NB4 (cell line): Measurements from ENCODE around the gene HECW1.

Experiments used
- POLR2A ChIP-seq: IDR thresholded peaks from 2 replicates; pipeline ENCODE4 v1.6.1; 2011; ENCODE audit warnings: mild to moderate bottlenecking; ENCODE audit not compliant: insufficient read length; ENCODE audit errors: extremely low read depth
- TF ChIP-seq, protein P1 (sequence below): IDR thresholded peaks from one replicate; pipeline ENCODE4 v1.5.1; 2012; ENCODE audit warnings: low read depth, low read length

DNA sequence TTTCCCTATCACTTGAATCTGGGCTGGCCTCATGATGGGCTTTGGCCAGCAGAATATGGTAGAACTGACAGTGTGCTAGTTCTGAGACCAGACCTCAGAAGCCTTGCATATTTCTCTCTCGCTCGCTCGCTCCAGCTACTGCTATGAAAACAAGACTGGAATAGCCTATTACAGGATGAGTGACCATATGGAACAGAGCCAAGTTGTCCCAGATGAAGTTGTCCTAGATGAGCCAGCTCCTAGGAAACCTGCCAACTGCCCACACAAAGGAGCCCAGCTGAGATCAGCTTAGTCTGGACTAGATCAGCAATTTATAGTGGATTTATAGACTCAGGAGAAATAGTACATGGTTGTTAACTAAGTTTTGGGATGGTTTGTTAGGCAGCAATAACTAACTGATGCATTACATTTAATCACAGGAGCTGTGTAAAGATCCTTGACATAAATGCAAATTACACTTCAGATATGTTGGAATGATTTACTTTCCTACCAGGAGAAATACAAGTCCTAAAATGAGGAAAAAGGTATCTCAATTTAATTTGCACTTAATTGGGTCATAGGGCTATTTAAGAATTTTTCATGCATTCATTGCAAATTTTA, 6.8 kb upstream of the HECW1 start:
- TF ChIP-seq, protein P1, sequence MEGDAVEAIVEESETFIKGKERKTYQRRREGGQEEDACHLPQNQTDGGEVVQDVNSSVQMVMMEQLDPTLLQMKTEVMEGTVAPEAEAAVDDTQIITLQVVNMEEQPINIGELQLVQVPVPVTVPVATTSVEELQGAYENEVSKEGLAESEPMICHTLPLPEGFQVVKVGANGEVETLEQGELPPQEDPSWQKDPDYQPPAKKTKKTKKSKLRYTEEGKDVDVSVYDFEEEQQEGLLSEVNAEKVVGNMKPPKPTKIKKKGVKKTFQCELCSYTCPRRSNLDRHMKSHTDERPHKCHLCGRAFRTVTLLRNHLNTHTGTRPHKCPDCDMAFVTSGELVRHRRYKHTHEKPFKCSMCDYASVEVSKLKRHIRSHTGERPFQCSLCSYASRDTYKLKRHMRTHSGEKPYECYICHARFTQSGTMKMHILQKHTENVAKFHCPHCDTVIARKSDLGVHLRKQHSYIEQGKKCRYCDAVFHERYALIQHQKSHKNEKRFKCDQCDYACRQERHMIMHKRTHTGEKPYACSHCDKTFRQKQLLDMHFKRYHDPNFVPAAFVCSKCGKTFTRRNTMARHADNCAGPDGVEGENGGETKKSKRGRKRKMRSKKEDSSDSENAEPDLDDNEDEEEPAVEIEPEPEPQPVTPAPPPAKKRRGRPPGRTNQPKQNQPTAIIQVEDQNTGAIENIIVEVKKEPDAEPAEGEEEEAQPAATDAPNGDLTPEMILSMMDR: no peak
- no peak for TF ChIP-seq POLR2A
